Fibroblast of mammary gland (primary cell): ENCODE data around the gene DLG4.
"Not testable (repeated sequence)": the region's sequence is repeated elsewhere in the genome, so short reads cannot be mapped to it uniquely, and the experiment has no call there.

Source experiments
- DNase-seq: peaks from one replicate; pipeline ENCODE4 v3.0.0-alpha.2; 2010; ENCODE audit warnings: low read depth
- H3K4me3 ChIP-seq: 2 replicates; pipeline ENCODE4 v1.5.1; 2011; ENCODE audit warnings: low read depth, mild to moderate bottlenecking, low read length, moderate library complexity; ENCODE audit not compliant: control insufficient read depth
- CTCF ChIP-seq: conservative IDR thresholded peaks from 2 replicates; pipeline ENCODE4 v1.5.1; 2011; ENCODE audit warnings: low read depth, low read length, inconsistent platforms; ENCODE audit not compliant: control insufficient read depth, insufficient read depth

The DLG4 gene

GRCh38 chr17:7167832-7168231 is 51.8 kb downstream of the DLG4 start:
- no peak for TF ChIP-seq CTCF
- peak; percentile 79 for DNase-seq
- H3K4me3 ChIP-seq: no peak overlapping the region

DNA sequence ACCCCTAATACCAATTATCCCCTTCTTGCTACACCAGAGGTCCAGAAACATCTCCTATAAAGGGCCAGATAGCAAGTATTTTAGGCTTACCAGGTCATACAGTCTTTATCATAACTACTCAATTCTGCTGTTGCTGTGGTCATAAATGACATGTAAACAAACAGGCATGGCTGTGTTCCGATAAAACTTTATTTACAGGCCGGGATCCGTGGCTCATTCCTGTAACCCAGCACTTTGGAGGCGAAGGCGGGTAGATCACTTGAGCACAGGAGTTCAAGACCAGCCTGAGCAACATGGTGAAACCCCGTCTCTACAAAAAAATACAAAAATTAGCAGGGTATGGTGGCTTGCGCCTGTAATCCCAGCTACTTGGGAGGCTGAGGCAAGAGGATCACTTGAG is 52.8 kb downstream of the DLG4 start:
- no peak overlapping the region for H3K4me3 ChIP-seq
- no peak for DNase-seq
- TF ChIP-seq CTCF: no peak

GRCh38 chr17:7159571-7159970 is 60.1 kb downstream of the DLG4 start:
- not testable (repeated sequence) for H3K4me3 ChIP-seq, DNase-seq

GRCh38 chr17:7158424-7158823 is 61.2 kb downstream of the DLG4 start:
- not testable (repeated sequence) for H3K4me3 ChIP-seq, DNase-seq

GRCh38 chr17:7156342-7156940 is 63.2 kb downstream of the DLG4 start:
- DNase-seq: peak; percentile 29
- no peak overlapping the region for H3K4me3 ChIP-seq
- no peak for TF ChIP-seq CTCF

GRCh38 chr17:7147772-7148171 is 71.9 kb downstream of the DLG4 start:
- no peak overlapping the region for H3K4me3 ChIP-seq
- TF ChIP-seq CTCF: no peak
- DNase-seq: no peak

DNA sequence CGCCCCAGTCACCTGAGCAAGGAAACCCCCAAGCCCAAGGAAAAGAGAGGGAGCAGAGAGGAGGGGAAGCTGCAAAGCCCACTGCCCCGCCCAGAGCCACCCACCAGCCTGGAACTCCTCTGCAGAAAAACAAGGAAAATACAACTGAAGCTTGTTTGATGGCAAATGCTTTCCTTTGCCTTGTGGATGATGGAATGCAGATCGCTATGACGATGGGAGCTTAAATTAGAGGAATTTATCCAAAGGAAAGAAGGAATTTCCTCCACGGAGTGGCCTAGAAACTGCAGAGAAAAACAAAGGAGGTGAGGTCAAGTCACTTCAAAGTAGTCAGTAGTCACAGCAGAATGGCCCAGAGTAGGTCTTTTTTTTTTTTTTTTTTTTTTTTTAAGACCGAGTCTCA is 73.5 kb downstream of the DLG4 start:
- TF ChIP-seq CTCF: no peak
- H3K4me3 ChIP-seq: no peak overlapping the region
- no peak for DNase-seq

GRCh38 chr17:7144213-7144612 is 75.4 kb downstream of the DLG4 start:
- no peak for DNase-seq
- no peak overlapping the region for H3K4me3 ChIP-seq
- TF ChIP-seq CTCF: no peak
